Fibroblast of lung (primary cell): Measurements from ENCODE around the gene CHKA. TPM values are rescaled to one million over a fixed set of nuclear protein-coding genes. Genes with fewer than 3 reads are reported as not detected.

ENCODE experiments used
- DNase-seq, 2 donors: peaks; one replicate each; pipeline versions ENCODE4 v3.0.0 to v3.0.0-alpha.2; 2010; ENCODE audit warnings: low read depth in 2 of 2
- H2AFZ ChIP-seq: 2 replicates; pipeline ENCODE4 v1.5.1; 2012; ENCODE audit warnings: low read length, control low read depth, inconsistent platforms
- H3K27ac ChIP-seq: 2 replicates; pipeline ENCODE4 v1.5.1; 2011; ENCODE audit warnings: low read length, control low read depth; ENCODE audit not compliant: insufficient read depth
- H3K27me3 ChIP-seq: 2 replicates; pipeline ENCODE4 v1.5.1; 2011; ENCODE audit warnings: mild to moderate bottlenecking, low read length; ENCODE audit not compliant: control insufficient read depth, insufficient read depth
- H3K36me3 ChIP-seq: 2 replicates; pipeline ENCODE4 v1.5.1; 2011; ENCODE audit warnings: low read length; ENCODE audit not compliant: control insufficient read depth, insufficient read depth
- H3K4me1 ChIP-seq: 2 replicates; pipeline ENCODE4 v1.5.1; 2011; ENCODE audit warnings: low read length; ENCODE audit not compliant: control insufficient read depth, insufficient read depth; ENCODE audit errors: extremely low read depth
- H3K4me2 ChIP-seq: 2 replicates; pipeline ENCODE4 v1.5.1; 2011; ENCODE audit warnings: low read length, control low read depth; ENCODE audit not compliant: insufficient read depth; ENCODE audit errors: extremely low read depth
- H3K4me3 ChIP-seq, 4 experiments: fragments of 200-600 bp in 1 of 4; sonication (generic) in 1 of 4; replicated peaks in 1 of 4; 2 replicates each; pipeline ENCODE4 v1.5.1; 2011 to 2016; ENCODE audit warnings: low read length in 4 of 4, low read depth in 3 of 4, mild to moderate bottlenecking in 3 of 4, control low read depth in 2 of 4, inconsistent platforms in 1 of 4, mixed read lengths in 1 of 4; ENCODE audit not compliant: insufficient read depth in 1 of 4; ENCODE audit errors: control extremely low read depth in 1 of 4
- H3K79me2 ChIP-seq: 2 replicates; pipeline ENCODE4 v1.5.1; 2012; ENCODE audit warnings: mild to moderate bottlenecking, low read length, inconsistent platforms; ENCODE audit not compliant: control insufficient read depth, insufficient read depth
- H3K9ac ChIP-seq: 2 replicates; pipeline ENCODE4 v1.5.1; 2011; ENCODE audit warnings: mild to moderate bottlenecking, low read length, control low read depth; ENCODE audit not compliant: insufficient read depth
- H3K9me3 ChIP-seq: 2 replicates; pipeline ENCODE4 v1.5.1; 2012; ENCODE audit warnings: low read depth, low read length; ENCODE audit not compliant: control insufficient read depth, insufficient read depth
- H4K20me1 ChIP-seq: 2 replicates; pipeline ENCODE4 v1.5.1; 2011; ENCODE audit warnings: low read length; ENCODE audit not compliant: control insufficient read depth, insufficient read depth; ENCODE audit errors: extremely low read depth
- CTCF ChIP-seq, 2 donors: IDR thresholded peaks in 1 of 2; conservative IDR thresholded peaks in 1 of 2; 1 replicate in 1 of 2; 2 replicates in 1 of 2; pipeline ENCODE4 v1.5.1; 2011 to 2012; ENCODE audit warnings: low read length in 2 of 2, control low read depth in 1 of 2, inconsistent platforms in 1 of 2, low read depth in 1 of 2, mild to moderate bottlenecking in 1 of 2
- EZH2 ChIP-seq: IDR thresholded peaks from 2 replicates; pipeline ENCODE4 v1.5.1; 2012; ENCODE audit warnings: low read length, control low read depth, mild to moderate bottlenecking; ENCODE audit errors: missing control alignments
- polyA plus RNA-seq, 2 donors: library from polyadenylated mRNA; depleted of rRNA in 1 of 2; stranded (reverse) in 1 of 2; unstranded in 1 of 2; fragments of >200 nt; gene quantifications; 2 replicates each; pipeline ENCODE4 v1.2.1, GENCODE V29; 2011 to 2012; ENCODE audit warnings: missing spikeins in 1 of 2
- total RNA-seq: library from RNA; depleted of rRNA; stranded (reverse); fragments of >200 nt; gene quantifications from 2 replicates; pipeline ENCODE4 v1.2.1, GENCODE V29; 2014

Gene CHKA
- total and polyA plus RNA-seq, 2 donors (not counting 1 experiment from before 2014, with no cell fraction given) = 7.2 to 8.4 TPM

DNA sequence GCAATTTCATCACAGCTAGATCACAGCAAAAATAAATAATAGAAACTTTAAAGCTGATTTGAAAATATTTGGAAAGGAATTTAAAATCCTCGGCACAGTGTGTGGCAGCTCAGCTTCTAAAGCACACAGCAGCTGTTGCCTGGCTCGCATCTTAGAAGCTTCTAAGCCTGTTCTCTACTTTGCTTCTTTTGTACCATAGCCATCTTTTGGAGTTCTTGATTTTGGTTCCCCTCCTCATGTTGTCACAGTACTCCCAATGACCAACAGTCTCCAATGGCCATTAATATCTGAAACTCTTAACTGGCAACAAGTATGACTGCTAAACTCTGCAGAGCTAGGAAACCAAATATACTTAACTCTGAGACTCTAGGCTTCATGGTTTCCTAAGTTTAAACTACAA lies 28.8 kb downstream of the CHKA start:
- Histone ChIP-seq H3K4me1 (no peaks in the 10 kb centered on the region), H3K4me2 (no peak overlapping the region), H3K9me3 (no peaks in the 10 kb centered on the region), H3K36me3 (no peaks in the 10 kb centered on the region), H3K4me3 (no peak overlapping the region), H3K79me2 (no peaks in the 10 kb centered on the region), H3K27me3 (no peaks in the 10 kb centered on the region), H3K27ac (no peak overlapping the region), H3K9ac (no peak overlapping the region), H2AFZ (no peak overlapping the region), H4K20me1 (no peaks in the 10 kb centered on the region)
- TF ChIP-seq CTCF (conservative IDR thresholded peaks at IDR 0.05 in 1 of 2, IDR thresholded peaks at IDR 0.05 in 1 of 2; ENCODE audit: low read depth in 1 of 2, low read length in 2 of 2) (no peak), EZH2 (no peak)
- no peak for DNase-seq

- no peak for TF ChIP-seq EZH2
- no peak for TF ChIP-seq CTCF (conservative IDR thresholded peaks at IDR 0.05 in 1 of 2, IDR thresholded peaks at IDR 0.05 in 1 of 2; ENCODE audit: low read depth in 1 of 2, low read length in 2 of 2)
- no peaks in the 10 kb centered on the region for H3K36me3 ChIP-seq
- H3K27me3 ChIP-seq = no peaks in the 10 kb centered on the region
- no peak overlapping the region for H3K27ac ChIP-seq
- peak in 1 of 2 donors; percentile 30 for DNase-seq
- H3K4me1 ChIP-seq = no peaks in the 10 kb centered on the region
- no peaks in the 10 kb centered on the region for H3K79me2 ChIP-seq
- H3K4me2 ChIP-seq = no peak overlapping the region
- no peak overlapping the region for H3K4me3 ChIP-seq
- no peak overlapping the region for H3K9ac ChIP-seq
- no peak overlapping the region for H2AFZ ChIP-seq
- no peaks in the 10 kb centered on the region for H4K20me1 ChIP-seq
- H3K9me3 ChIP-seq = no peaks in the 10 kb centered on the region
Observed at GRCh38 chr11:68090706-68091105, 30.5 kb downstream of the CHKA start.

DNA sequence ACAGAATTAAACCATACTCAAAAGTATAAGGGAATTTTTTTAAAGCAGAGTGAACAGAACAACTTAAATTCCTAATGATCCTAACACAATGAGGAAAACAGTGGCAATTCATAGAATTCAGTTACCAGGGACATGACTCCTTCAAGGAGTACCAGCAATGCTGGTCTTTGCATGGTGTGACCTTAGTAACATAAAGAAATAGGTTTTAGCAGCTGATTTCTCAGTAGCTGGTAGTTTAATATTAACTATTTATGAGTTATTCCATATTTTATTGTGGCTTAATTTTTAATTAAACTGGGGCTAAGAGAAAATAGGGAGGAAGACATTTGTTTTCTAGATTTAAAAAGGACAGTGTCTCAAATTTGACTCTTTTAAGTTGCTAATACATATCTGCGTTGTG lies 30.9 kb downstream of the CHKA start:
- Histone ChIP-seq H4K20me1 (no peaks in the 10 kb centered on the region), H3K4me1 (no peaks in the 10 kb centered on the region), H3K4me3 (no peak overlapping the region), H3K27me3 (no peaks in the 10 kb centered on the region), H3K4me2 (no peak overlapping the region), H3K9ac (no peak overlapping the region), H3K36me3 (no peaks in the 10 kb centered on the region), H2AFZ (no peak overlapping the region), H3K9me3 (no peaks in the 10 kb centered on the region), H3K79me2 (no peaks in the 10 kb centered on the region), H3K27ac (no peak overlapping the region)
- no peak for DNase-seq
- TF ChIP-seq EZH2 (no peak), CTCF (conservative IDR thresholded peaks at IDR 0.05 in 1 of 2, IDR thresholded peaks at IDR 0.05 in 1 of 2; ENCODE audit: low read depth in 1 of 2, low read length in 2 of 2) (no peak)
